Prostate gland (tissue), 2 donors: Measurements from ENCODE around the gene CKS2. TPM values are rescaled to one million over a fixed set of nuclear protein-coding genes. Genes with fewer than 3 reads are reported as not detected.
"Not testable (repeated sequence)": the region's sequence is repeated elsewhere in the genome, so short reads cannot be mapped to it uniquely, and the experiment has no call there.

Experiments
- DNase-seq: peaks from one replicate; pipeline ENCODE4 v3.0.0-alpha.2; 2019; ENCODE audit warnings: low spot score
- H3K27ac ChIP-seq, 2 donors: fragments of 200-600 bp; sonication (generic); 2 replicates each; pipeline ENCODE4 v1.5.1; 2017 to 2019
- H3K27me3 ChIP-seq: fragments of 200-600 bp; sonication (generic); replicated peaks from 2 replicates; pipeline ENCODE4 v1.5.1; 2019; ENCODE audit not compliant: insufficient read depth
- H3K36me3 ChIP-seq, 2 donors: fragments of 200-600 bp; sonication (generic); 1 replicate in 1 of 2; 2 replicates in 1 of 2; pipeline versions ENCODE4 v1.5.1 to v1.8.1; 2017 to 2019
- H3K4me1 ChIP-seq: fragments of 200-600 bp; sonication (generic); replicated peaks from 2 replicates; pipeline ENCODE4 v1.5.1; 2019
- H3K4me3 ChIP-seq, 2 donors: fragments of 200-600 bp; sonication (generic); 2 replicates each; pipeline ENCODE4 v1.5.1; 2017 to 2019
- H3K9me3 ChIP-seq: fragments of 200-600 bp; sonication (generic); 2 replicates; pipeline ENCODE4 v1.5.1; 2017
- CTCF ChIP-seq, 4 experiments: fragments of 200-600 bp in 2 of 4; fragments of 450-650 bp in 2 of 4; sonication (generic) in 2 of 4; IDR thresholded peaks; 1 replicate in 3 of 4; 2 replicates in 1 of 4; pipeline ENCODE4 v1.5.1; 2016 to 2019; ENCODE audit warnings: antibody characterized with exemption in 4 of 4, mild to moderate bottlenecking in 2 of 4, moderate library complexity in 2 of 4
- POLR2A ChIP-seq: fragments of 450-650 bp; IDR thresholded peaks from one replicate; pipeline ENCODE4 v1.6.1; 2016; ENCODE audit warnings: antibody characterized with exemption, mild to moderate bottlenecking
- POLR2AphosphoS5 ChIP-seq: sonication (generic); formaldehyde crosslinking; IDR thresholded peaks from one replicate; pipeline ENCODE4 v1.6.1; 2017; ENCODE audit warnings: antibody characterized with exemption
- WGBS: methylation state at CpG from one replicate; pipeline ENCODE4 v1.1.5; 2018; 5-methylcytosine and 5-hydroxymethylcytosine counted together
- intact Hi-C: fragments of 100-400 bp; cut with DNase I; formaldehyde crosslinking; loops from one replicate; pipeline ENCODE4 v1.14.2; 2022
- total RNA-seq, 2 donors: library from RNA; depleted of rRNA; stranded (reverse); fragments of >200 nt; gene quantifications; one replicate each; pipeline ENCODE4 v1.1.0, GENCODE V29; 2016

Gene CKS2
- total RNA-seq: 10 to 100 TPM; 13.8 to 87.4 TPM

- intact Hi-C loops: no loop called here
- DNase-seq: peak; percentile 100
- Histone ChIP-seq H3K27ac (peak within 1 kb of the TSS; percentile 97 to 99), H3K27me3 (no peaks in the 10 kb centered on the region), H3K4me3 (peak within 1 kb of the TSS; percentile 76 to 81), H3K4me1 (peaks cover 4% of the 10 kb centered on the region), H3K36me3 (no peaks in the 10 kb centered on the region), H3K9me3 (no peaks in the 10 kb centered on the region)
- TF ChIP-seq POLR2A (peak; percentile 95), POLR2AphosphoS5 (peak; percentile 100), CTCF (IDR thresholded peaks at IDR 0.05) (peak in 2 of 4 experiments; percentile 18 to 26)
- WGBS: under 1% methylated on average over 74 of the region's 86 CpGs
Measured at GRCh38 chr9:89310475-89311345, at the start of gene CKS2. Gene CKS2 (plus strand): TSS chr9:89311195. CDS start chr9:89311293, 98 bp downstream.

- no peak overlapping the region for H3K27ac ChIP-seq
- no peak for DNase-seq
- WGBS: 91% methylated on average over 3 of the region's 3 CpGs
- H3K36me3 ChIP-seq: no peaks in the 10 kb centered on the region
- H3K4me3 ChIP-seq: no peak overlapping the region
- no peaks in the 10 kb centered on the region for H3K27me3 ChIP-seq
- H3K4me1 ChIP-seq: no peaks in the 10 kb centered on the region
- TF ChIP-seq POLR2AphosphoS5 (no peak), CTCF (IDR thresholded peaks at IDR 0.05) (no peak), POLR2A (no peak)
- intact Hi-C loops: loop anchor here (10.0 kb wide), 2 partner anchors 99 to 269 kb away; partner anchors contain the start of gene SHC3
- no peaks in the 10 kb centered on the region for H3K9me3 ChIP-seq
Measured at GRCh38 chr9:89273528-89274279, 37.3 kb upstream of the CKS2 start.

- H3K9me3 ChIP-seq: no peaks in the 10 kb centered on the region
- no peak for DNase-seq
- H3K27me3 ChIP-seq: no peaks in the 10 kb centered on the region
- TF ChIP-seq POLR2A (no peak), CTCF (IDR thresholded peaks at IDR 0.05) (no peak), POLR2AphosphoS5 (no peak)
- H3K36me3 ChIP-seq: no peaks in the 10 kb centered on the region
- intact Hi-C loops: loop anchor here (10.0 kb wide), 2 partner anchors 100 to 270 kb away; partner anchors contain the start of gene SHC3
- WGBS: 91% methylated on average over 5 of the region's 5 CpGs
- no peaks in the 10 kb centered on the region for H3K4me1 ChIP-seq
- H3K4me3 ChIP-seq: no peak overlapping the region
- no peak overlapping the region for H3K27ac ChIP-seq
Measured at GRCh38 chr9:89274838-89275237, 36.2 kb upstream of the CKS2 start.

GRCh38 chr9:89276040-89276439 is 35.0 kb upstream of the CKS2 start:
- WGBS: 78% methylated on average over 2 of the region's 2 CpGs
- intact Hi-C loops: loop anchor here (10.0 kb wide), 2 partner anchors 101 to 271 kb away; partner anchors contain the start of gene SHC3
- H3K27me3 ChIP-seq, DNase-seq, H3K4me3 ChIP-seq, H3K27ac ChIP-seq, H3K4me1 ChIP-seq, H3K36me3 ChIP-seq, H3K9me3 ChIP-seq: not testable (repeated sequence)

- WGBS: 95% methylated on average over 2 of the region's 2 CpGs
- H3K27me3 ChIP-seq: no peaks in the 10 kb centered on the region
- no peak overlapping the region for H3K27ac ChIP-seq
- no peak for DNase-seq
- intact Hi-C loops: loop anchor here (10.0 kb wide), 2 partner anchors 102 to 272 kb away; partner anchors contain the start of gene SHC3
- no peak overlapping the region for H3K4me3 ChIP-seq
- no peaks in the 10 kb centered on the region for H3K36me3 ChIP-seq
- H3K9me3 ChIP-seq: no peaks in the 10 kb centered on the region
- no peaks in the 10 kb centered on the region for H3K4me1 ChIP-seq
- no peak for TF ChIP-seq CTCF (IDR thresholded peaks at IDR 0.05)
- no peak for TF ChIP-seq POLR2A
- TF ChIP-seq POLR2AphosphoS5: no peak
Measured at GRCh38 chr9:89277043-89277442, 34.0 kb upstream of the CKS2 start.
